Measurements from ENCODE around the gene OLIG3.

Gene OLIG3

DNA sequence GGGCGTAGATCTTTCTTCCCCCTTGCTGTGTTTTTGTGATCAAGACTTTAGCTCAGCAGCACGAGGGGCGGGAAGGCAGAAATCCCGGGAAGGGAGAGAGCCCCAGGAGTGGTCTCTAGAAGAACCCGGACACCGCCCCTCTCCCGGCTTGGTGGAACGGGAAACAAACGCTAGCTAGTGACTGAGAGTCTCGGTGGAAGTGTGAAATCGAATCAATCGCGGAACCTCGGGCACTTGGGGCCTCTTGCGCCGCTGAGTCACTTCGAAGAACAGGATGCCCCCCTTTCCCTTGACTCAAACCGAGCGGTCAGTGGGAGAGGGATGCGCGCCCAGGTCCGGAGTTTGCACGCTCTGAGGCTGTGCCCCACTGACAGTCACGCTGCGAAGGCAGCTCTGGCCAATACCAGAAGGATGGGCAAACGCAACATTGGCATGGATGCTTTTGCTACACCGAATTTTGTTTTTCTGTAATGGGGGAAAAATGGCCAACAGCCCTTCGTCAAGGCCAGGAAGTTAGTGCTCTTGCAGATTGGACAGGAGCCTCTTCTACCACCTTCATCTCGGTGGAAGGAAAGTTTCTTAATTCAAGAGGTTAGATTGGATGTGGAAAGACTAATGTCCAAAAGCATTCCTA is 1.6 kb upstream of the OLIG3 start:
- DNase-seq = no peak

DNA sequence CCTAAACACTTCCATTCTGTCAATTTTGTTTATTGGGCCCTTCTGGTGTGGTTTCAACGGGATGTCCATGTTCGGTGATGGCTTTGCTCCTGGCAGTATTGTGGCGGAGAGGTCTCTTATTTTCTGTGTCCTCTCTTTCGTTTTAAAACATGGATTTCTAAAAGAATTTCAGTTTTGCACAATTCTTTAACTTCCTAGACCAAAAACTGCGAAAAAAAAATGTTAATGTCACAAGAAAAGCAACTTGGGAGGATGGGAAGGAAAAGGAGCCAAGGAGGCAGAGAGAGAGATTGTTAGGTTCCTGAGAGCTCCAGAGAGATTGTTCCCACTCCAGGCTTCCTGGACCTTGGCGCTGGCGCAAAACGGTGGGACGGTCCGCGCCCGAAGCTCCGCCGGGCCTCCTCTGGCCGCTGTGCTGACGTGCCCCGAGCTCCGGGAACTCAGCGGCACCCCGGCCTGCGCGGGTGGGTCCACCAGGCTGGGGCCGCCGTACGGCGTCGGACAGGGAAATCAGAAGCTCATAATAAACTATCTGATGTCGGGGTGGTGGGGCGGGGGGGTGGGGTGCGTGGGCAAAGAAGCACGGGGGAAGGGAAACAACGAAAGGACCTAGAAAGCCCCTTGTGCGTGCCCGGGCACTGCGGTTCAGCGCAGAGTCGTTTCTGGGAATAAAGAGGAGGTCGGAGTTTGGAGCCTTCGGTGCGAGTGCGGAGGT is 951 bp upstream of the OLIG3 start:
- DNase-seq = no peak

DNA sequence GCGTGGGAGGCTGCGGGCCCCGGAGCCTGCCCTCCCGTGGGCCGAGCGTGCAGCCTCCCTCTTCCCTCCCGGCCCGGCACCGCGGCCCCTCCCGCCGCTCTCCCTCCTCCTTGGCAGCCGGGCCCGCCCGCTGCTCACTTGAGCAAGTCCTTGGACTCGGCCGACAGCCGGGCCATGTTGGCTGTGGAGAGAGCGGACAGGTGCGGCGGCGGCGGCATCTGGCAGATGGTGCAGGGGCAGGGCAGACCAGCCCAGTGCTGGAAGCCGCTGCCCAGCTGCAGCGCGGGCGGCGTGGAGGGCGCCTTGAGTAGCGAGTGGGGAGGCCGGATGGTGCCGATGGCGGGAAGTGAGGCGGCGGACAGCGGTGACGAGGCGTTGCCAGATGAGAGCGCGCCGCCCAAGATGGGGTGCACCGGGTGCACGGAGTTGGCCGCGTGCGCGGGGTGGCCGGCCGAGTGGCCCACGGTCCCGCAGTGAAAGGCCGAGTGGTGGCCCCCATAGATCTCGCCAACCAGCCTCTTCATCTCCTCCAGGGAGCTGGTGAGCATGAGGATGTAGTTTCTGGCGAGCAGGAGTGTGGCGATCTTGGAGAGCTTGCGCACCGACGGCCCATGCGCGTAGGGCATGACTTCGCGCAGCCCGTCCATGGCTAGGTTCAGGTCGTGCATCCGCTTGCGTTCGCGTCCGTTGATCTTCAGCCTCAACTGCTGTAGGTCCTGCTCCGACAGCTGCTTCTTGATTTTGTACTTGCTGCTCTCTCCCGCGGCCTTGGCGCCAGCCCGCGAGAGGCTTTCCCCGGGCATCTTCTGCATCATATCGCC is 766 bp downstream of the OLIG3 start:
- DNase-seq = no peak

DNA sequence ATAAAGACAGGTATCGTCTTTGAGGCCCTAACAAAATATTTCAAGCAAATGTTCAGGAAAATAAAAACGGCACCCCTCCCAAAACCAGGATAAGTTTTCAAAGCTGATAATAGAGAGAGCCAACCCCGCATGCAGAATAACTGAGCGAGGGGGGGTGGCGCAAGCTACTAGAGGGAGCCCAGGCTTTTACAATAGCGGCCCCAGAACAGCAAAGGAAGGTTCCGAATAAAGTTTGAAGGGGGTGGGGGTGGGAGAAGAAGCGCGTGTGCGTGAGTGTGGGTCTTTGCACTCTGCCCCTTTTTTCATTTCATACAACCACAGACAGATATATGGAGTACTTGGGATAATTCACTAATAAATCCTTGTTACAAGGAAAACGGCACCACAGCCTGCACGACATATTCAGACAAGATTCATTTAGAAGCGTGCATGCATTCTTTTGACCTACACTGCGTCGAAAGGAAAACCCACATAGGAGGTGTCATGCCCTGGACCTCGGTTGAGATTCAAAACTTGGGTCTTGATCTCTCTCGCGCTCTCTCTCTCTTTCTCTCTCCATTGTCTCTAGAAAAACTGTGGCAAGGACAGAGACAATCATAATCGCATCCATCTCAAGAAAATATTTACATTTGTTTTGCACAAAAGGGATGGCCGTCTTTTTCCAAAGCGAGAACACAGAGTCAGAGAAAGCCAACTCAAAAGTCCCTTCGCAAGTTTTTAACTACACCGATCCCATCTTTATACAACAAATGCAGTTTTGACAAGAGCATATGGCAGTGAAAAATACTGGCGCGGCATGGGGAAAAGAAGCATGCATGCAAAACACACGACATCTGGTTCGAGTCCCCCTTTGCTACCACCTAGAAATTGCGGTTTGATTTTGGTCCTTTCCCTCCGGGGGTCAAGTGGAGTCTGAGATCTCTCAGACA is 1.6 kb downstream of the OLIG3 start:
- DNase-seq = no peak

DNA sequence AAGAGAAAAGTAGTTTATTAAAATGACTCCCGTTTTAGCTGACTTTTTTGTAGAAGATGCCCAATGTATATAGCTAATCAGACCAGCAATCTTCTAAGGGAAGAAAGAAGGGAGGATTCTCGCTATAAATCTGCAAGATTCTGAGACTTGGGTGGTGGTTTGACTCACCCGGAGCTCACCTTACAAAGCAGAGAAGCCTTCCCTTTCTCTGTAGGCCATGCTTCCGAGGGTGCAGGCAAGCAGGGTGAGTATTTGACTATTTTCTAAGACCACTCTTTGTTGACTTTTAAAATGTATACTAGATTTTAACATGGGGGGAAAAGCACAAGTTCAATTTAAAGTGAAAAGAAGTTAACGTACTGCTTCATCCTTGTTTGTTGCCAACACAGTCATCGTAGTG is 2.7 kb downstream of the OLIG3 start:
- DNase-seq = no peak

DNA sequence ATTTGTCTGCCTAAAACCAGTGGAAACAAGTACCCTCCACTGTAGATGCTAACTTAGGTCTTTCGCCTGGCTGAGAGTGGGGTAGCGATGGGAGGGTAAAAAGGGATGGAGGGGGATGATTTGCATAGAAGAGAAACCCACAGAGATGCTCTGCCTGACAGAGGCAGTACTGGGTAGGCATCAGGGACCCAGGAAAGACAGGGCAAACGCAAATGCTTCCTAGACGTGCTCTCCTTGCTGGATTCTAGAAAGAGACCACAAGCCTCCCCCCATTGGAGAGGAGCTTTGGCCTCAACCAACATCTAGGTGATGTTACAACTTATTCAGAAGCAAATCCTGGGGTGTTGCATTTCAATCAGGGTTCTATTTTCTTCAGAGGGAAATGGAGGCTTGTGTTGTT is 3.2 kb downstream of the OLIG3 start:
- DNase-seq = no peak

DNA sequence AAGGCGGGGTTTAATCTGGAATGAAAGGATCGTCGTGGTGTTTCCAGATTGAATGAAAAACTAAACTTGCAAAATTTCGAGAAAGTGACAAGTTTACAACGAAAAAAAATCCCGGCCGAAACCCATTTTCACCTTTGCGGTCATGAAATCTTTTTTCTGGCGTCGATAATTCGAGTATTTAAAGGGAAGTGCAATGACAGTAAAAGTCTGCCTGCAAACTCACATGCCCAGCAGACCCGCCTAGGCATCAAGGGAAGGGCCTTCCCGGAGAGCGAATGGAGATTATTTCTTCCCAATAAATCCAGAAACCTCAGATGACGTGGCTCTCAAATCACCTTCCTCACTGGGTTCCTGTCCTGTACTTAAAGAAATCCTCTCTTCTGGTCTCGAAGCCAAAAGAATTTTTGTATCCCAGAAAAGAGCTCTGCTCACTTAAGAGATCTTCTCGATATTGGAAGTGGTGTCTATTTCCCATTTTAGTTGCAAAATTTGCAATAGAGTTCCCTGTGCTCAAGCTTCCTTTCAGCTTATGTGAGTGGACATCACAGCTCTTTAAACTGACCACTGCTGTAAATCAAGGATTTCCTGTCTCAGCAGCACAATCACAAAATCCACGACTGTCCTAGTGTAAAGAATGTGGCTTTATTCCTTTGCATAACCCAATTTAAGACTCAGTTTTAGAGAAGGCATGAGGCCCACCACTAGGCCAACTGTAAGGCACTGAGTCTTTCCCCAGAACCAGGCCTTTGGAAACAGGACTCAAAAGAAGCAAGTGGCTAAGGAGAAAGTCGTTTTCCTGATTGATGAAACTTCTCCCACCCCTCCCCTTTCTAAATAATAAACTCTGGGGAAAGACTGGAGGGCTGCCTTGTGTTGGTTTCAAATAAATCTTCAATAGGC is 3.9 kb downstream of the OLIG3 start:
- no peak for DNase-seq

DNA sequence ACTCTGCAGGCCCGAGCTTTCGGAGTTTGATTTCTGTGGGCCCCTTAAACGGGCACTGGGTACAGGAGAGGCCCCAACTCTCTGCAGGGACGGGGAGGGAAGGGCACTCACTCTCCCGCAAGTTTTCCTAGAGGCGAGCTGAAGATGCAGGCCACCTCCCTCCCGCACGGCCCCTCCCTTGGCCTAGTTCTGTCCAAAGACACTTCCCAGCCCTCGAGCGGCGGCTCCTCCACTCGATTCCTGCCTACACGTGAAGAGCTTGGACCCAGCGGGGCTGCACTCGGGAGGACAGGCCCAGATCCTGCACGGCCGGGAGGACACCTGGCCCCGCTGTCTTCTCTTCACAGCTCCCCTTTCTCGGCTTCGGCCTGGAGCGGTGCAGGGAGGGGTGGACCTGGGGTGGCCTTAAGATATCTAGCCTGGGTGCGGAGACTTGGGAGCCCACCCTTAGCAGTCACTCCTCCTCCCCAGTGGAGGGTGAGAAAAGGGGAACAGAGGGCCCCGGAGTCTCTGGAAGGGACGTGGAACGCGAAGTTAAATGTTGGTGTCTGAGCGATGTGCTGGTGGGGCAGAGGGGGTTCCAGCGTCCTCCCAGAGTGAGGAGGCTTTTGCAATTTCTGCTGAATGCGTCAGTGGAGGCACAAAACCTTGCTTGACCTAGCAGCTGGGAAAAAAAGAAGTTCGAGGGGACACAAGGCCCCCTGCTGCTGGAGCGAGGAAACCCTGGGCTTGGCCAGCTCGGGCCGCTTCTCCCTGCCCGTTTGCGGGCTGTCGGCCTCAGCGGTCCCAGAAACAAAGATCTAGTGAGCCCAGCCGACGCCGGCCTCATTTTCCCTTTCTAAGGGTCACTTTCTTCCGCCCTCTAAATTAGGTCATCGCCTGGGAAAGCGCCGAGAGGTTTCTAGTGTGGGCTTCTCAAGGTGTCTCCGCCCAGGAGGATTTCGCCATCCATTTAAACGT is 4.9 kb downstream of the OLIG3 start:
- DNase-seq = no peak

DNA sequence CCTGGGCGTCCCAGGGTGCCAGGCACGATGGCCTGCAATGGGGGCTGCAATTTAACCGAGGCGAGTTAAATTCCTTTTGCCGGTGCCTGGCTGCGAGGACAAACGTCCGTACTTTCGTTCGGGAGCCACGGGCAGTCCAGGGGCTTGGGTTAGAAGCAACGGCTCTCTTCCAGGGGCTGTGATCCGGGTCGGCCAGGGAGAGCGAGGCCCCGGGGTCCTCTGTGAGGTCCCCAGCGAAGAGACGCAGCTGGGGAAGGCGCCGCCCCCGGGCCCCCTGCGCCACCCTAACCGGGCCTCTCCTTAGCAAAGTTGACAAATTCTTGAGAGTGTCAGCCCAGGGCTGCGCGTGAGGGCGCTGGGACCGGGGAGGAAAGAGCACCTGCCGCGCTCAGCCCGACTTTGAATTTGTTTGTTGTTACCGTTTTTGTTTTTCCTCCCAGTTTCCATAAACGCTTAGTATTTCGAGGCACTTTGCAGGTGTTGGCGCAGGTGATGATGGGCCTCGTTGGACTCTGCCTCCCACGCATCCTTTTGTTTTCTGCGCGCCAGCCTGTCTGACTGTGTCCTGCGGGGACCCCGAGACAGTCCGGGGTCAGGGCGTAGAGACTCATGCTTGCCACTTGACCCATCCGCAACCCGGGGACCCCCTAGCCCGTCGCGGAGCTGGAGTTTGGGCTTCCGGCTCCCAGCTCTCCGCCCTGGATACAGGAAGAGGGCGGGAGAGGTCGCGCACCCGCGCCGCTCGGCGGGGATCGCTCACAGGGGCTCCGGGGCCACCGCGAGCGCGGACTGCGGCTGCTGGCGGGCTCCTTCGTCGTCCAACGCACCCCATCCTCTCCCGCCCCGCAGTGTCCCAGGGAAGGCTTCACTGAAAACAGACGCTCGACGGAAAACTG is 5.8 kb downstream of the OLIG3 start:
- DNase-seq = no peak

DNA sequence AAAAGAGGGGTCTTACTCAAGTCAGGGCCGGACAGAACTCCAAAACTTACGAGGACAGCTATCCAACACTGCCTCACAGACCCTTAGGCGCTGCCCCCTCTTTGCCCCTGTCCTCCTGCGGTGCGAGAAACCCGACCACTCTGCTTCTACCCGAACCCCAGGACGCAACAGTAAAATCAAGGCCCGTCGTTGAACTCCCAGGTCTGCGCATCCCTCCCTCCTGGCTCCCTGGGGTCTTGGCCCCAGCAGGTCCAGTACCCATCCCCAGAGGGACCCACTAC is 6.4 kb downstream of the OLIG3 start:
- no peak for DNase-seq

DNA sequence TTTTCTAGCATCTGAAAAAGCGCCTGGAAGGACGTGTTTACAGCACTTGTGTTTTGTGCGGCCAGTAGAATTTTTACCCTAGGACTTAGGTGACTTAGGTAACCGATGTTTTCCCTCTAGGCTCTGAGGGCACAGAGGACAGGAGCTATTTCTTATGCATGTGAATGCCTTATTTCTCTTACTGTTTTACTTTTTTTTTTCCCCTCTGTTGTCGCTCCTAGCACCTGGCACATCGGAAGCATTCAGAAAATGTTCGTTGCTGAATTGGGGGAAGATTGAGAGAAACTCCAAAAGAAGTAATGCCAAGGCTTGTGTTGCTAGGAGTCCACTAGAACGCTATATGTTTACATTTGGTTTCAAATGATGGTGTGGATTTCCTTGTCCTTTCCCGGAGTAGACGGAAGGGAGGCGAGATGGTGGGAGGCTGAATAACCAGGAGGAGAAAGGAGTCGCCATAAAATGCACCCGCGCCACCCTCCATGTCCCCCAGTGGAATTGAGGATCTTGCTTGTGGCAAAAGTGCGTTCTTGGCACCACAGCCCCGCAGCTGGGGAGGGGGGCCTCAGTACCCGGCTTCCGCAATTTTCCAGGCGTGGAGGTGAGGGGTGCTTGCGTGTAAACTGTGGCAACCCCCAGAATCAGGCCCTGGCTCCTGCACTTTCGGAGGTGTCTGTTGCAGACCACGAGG is 6.9 kb downstream of the OLIG3 start:
- DNase-seq = no peak

DNA sequence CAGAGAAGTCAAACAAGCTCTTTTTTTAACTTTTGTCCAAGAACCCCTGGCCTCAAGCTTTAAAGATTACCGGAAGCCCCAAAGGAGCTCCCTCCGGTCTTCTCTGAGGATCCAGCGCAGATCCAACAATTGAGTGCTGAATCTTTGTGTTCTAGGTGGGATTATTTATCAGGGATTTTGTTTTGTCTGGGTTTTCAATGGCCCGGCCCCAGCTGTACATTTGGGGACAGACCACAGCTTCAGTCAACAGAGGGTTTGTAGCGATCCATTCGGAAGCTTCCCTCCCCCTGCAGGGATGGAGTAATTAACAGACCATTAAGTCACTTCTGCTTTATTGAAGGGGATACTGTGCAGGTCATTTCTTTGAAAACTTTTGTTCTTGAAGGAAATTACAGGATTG is 7.8 kb downstream of the OLIG3 start:
- DNase-seq = no peak

DNA sequence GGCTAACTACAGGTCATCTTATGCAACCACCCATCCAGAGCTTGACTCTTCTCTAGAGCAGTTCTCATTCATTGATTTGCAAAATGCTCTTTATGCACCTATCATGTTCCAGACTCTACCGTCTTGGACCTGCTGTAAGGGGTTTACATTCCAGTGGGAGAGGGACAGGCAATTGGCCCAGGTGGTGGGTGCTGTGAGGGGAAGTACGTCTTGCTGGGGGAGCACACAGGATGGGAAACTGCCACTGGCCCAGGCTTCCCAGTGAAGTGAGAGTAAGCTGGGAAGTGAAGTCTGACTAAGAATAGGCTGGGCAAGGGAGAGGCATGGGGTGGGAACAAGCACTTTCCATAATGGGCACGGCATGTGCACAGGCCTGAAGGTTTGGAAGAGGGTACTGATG is 13.8 kb downstream of the OLIG3 start:
- no peak for DNase-seq

DNA sequence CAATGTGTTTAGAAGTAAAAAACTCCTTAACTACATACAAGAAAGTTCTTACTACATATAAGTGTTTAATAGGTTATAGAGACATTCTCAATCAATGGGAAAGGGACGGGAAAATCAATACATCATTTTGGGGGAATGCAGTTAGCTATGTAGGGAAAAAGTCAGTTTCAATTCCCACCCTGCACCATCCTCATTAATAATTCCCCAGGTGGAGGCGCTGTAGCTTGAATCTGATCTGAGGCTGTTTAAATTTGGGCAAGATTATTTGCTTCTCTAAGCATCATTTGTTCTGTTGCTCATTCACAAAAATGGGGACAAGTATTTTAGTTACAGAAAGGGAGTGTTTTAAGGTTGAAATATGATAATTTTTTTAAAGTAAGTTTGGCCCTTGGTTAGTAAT is 19.1 kb downstream of the OLIG3 start:
- DNase-seq = no peak

DNA sequence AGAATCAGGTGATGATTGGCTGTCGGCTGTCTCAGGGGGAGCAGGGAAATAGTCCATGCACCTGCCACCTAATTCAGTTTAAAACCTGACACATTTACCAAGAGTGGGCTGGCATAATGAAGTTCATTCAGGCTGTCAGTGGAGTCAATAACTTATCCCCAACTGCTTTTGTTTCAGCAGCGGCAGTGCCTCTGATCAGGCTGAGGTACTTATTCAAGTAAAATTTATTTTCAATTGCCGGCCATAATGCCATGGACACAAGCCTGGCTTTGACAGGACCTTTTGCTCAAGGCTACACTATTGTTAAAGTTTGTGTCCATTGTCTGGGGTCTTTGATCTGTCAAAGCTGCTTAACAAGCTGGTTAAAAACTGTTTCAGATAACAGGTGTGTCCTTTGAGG is 20.6 kb downstream of the OLIG3 start:
- no peak for DNase-seq

DNA sequence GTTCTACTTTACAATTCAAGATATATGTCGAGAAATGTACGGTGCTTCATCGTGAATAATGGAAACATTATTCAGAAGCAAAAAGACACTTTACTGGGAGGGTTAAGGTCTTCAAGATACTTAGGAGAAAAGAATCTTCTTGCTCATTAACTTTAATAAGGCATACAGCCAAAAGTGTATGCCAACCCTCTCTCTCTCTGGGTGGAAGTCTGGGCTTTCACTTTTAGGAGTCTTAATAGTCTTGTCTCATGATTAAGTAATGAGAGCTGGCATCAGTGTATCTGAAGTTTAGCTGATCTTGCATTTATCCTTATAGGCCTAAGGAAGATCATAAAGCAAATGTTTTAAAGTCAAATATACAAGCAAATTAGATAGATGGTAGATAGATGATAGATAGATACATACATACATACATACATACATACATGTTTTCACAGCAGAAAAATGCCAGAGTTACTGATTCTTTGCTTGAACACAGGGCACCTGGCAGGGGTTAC is 21.5 kb downstream of the OLIG3 start:
- no peak for DNase-seq

DNA sequence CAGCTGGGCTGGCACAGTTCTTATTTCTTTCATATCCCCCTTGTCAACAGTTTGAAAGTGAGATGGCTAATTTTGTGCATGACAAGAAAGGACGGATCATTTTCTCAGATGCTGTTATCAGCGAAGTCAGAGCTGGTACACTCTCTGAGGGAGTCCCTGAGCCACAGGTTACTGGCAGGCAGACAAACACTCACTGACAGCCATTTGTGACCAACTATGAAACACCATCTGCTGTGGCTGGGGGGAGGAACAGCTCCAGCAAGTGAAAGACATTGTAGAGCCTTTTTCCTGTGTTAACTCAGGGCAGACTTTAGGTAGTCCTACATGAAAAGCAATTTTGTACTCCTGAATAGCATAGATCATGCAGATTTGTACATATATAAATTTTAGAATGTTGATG is 22.2 kb downstream of the OLIG3 start:
- no peak for DNase-seq

DNA sequence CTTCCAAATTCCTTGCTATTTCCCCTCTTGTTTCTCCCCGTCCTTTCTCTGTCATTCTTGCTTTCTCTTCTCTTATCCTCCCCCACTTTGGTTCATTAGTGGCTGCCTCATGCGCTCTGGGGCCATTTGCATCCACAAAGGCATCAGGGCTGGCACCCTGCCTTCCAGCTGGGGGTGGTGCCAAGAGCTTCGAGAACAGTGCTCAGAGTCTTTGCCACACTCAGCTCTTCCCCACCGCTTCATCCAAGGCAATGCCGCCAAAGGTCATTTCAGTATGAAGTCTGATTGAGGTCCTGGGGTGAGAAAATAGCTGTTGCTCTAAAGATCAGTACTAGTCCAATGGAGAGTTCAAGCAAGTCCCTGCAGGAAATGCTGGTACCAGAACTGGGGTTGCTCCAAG is 22.7 kb downstream of the OLIG3 start:
- no peak for DNase-seq

DNA sequence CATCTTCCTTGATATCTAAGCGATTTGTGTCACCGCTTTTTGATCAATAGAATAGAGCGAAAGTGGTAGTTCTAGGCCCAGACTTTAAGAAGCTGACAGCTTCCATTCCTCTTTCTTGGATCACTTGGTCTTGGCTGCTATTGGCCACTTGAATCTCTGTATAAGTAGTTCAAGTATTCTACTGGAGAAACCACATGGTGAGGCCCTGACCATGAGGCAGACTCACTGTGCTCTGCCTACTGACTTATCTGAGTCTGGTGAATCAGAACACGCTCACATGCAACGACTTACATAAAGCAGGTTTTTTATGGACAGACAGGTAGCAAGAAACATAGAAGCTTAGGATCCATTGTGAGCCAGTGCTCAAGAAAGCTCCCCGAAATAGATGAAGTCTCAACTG is 27.0 kb downstream of the OLIG3 start:
- DNase-seq = no peak

Data from CD4-positive, alpha-beta T cell treated with Interleukin-12 subunit alpha and Interleukin-12 subunit beta, for 1 hour (primary cell).